Cardiac fibroblast (primary cell): ENCODE measurements around the gene TRMT10C.
A peak's percentile ranks its signal among the peaks of the same experiment; 100 is the strongest.

Source experiments
- DNase-seq, 2 donors: peaks; one replicate each; pipeline versions ENCODE4 v3.0.0 to v3.0.0-alpha.2; 2010; ENCODE audit warnings: low read depth in 2 of 2
- H3K4me3 ChIP-seq, 2 donors: replicated peaks in 1 of 2; 1 replicate in 1 of 2; 2 replicates in 1 of 2; pipeline ENCODE4 v1.5.1; 2011; ENCODE audit warnings: low read depth in 2 of 2, low read length in 2 of 2, mild to moderate bottlenecking in 2 of 2, moderate library complexity in 1 of 2
- TF ChIP-seq, protein P1 (sequence below): IDR thresholded peaks from one replicate; pipeline ENCODE4 v1.5.1; 2011; ENCODE audit warnings: low read depth, mild to moderate bottlenecking, low read length, inconsistent platforms

The TRMT10C gene

DNA sequence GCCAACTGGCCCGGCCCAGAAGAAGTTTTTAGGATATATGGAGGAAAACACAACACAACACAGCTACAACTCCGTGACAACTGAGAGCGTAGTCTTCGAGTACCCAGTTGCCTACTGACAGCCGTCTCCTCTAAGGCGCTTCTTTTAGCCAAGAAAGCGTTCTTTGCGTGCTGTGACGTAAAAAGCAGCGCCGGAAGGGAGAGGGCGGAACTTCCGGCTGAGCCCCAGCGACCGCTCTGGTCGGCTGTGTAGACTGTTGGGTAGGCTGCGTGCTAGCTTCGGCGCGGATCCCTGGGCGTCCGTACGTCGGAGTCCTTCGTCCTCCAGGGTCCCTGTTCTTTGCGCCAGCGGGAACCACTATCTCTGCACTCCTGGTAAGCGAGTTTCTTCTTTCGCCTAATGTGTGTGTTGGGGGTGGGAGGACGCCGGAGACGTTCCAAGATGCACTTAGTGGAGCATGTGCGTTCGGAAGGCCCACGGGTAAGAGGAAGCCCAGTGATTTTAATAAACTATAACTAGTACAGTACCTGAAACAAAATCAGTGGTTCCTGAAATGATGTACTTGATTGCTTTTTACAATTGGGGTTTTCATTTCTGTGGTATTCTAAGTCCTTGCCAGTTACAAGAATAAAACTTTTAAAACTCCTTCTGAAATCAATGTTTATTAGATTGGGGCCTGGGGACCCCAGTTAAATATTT lies at the start of gene TRMT10C:
Gene TRMT10C (plus strand): TSS at position 239 of the 699 bp plus-strand sequence. CDS start 2,914 bp downstream, outside the sequence.
- peak within 1 kb of the TSS; percentile 74 to 83 for H3K4me3 ChIP-seq

DNA sequence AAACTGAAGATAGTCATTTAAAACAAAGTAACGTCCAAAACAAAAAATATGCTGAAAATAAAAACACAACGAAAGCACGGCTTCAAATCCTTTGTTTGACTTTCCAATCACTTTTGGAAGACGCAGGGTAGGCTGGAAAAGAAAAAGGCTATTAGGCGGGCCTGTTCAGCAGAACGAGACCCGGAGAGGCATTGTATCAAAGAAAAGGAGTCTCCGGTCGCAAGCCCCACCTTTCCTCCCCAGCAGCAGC lies 49.3 kb upstream of the TRMT10C start:
- TF ChIP-seq, protein P1, sequence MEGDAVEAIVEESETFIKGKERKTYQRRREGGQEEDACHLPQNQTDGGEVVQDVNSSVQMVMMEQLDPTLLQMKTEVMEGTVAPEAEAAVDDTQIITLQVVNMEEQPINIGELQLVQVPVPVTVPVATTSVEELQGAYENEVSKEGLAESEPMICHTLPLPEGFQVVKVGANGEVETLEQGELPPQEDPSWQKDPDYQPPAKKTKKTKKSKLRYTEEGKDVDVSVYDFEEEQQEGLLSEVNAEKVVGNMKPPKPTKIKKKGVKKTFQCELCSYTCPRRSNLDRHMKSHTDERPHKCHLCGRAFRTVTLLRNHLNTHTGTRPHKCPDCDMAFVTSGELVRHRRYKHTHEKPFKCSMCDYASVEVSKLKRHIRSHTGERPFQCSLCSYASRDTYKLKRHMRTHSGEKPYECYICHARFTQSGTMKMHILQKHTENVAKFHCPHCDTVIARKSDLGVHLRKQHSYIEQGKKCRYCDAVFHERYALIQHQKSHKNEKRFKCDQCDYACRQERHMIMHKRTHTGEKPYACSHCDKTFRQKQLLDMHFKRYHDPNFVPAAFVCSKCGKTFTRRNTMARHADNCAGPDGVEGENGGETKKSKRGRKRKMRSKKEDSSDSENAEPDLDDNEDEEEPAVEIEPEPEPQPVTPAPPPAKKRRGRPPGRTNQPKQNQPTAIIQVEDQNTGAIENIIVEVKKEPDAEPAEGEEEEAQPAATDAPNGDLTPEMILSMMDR: no peak
- H3K4me3 ChIP-seq: peak overlapping the region; percentile 57 to 75
- DNase-seq: no peak

More for the DNA sequence above, at the start of gene TRMT10C:
- TF ChIP-seq, protein P1: no peak
- DNase-seq: peak; percentile 94 to 95

DNA sequence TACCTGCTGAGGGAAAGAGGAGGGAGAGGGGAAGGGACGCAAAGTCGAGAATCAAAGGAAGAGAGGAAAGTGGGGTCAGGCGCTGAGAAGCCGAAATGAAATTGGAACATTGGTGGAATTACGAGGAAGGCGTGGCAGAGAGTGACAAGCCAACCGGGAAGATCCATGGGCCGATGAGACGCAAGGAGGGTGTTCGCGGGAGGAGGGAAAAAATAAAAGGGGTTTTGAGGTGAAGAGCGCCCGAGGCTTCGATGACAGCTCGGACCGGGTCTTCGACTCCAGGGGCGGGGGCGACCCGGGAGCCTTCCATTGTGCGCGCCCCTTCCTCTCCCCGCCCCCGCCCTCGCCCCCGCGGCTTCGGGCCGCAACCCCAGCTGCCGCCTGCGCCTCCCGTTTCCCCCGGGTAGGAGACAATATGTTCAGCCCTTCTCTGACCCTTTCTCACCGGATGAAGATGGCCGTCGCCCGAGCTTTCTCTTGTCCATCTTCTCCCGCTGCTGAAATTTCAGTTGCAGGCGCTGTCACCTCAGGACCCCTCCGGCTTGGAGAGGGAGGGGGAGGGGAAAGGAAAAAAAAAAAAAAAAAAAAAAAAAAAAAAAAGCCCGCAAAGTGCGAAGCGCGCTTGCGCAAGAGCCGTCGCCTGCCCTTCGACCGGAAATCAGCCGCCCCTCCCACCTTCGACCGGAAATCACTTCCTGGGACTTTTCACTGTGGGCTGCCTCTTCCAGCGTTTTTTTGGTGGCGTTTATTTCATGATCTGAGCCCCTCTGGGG lies 48.8 kb upstream of the TRMT10C start, which contains the start of gene SENP7:
Gene SENP7 (minus strand): TSS at position 567 of the 773 bp plus-strand sequence. CDS start 82 bp downstream, at position 485.
- TF ChIP-seq, protein P1: no peak
- H3K4me3 ChIP-seq: peak within 1 kb of the TSS; percentile 57 to 75
- peak; percentile 86 to 88 for DNase-seq

DNA sequence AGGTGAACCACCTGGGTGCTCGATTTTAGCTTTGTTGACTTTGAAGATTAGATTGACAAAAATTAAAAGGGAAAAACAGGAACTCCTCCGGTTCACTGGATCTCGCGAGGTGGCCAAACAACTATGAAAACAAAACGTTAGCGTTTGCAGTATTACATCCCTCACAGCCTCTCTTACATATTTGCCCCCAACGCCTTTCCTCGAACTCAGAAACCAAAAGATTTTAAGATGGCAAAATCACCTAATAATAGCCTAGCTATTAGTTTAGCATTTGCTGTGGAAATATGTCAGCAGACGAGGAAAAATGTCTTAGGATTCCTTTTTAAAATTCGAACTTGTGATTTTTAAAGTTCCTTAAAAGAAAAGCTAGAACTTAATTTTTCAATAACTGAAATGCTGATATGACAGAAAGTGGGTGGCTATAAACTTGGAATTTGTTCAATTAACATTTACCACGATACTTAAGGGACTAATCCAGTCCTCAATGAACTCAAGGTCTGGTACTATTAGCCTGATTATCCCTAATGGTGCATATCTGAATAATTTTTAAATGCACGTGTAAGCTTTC lies 48.2 kb upstream of the TRMT10C start:
- DNase-seq: no peak
- TF ChIP-seq, protein P1: no peak
- peak overlapping the region; percentile 57 to 75 for H3K4me3 ChIP-seq

DNA sequence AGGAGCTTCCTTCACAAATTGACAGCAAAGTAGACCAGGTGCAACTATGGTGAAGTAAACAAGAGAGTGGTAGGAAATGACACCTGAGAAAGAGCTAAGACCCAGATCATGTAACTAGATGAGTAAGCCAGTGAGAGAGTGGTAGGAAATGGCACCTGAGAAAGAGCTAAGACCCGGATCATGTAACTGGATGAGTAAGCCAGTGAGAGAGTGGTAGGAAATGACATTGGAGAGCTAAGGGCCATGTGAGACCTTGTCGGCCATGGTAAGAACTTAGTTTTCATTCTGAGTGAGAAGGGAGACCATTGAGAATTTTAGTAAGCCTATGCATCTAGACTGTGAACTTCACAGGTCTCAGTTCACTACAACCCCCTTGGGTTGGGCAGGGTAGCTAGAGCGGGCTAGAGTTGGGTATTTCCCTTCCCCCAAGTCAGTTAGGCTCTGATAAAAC lies 43.2 kb upstream of the TRMT10C start:
- no peak overlapping the region for H3K4me3 ChIP-seq
- peak in 1 of 2 donors; percentile 16 for DNase-seq
- TF ChIP-seq, protein P1: no peak

DNA sequence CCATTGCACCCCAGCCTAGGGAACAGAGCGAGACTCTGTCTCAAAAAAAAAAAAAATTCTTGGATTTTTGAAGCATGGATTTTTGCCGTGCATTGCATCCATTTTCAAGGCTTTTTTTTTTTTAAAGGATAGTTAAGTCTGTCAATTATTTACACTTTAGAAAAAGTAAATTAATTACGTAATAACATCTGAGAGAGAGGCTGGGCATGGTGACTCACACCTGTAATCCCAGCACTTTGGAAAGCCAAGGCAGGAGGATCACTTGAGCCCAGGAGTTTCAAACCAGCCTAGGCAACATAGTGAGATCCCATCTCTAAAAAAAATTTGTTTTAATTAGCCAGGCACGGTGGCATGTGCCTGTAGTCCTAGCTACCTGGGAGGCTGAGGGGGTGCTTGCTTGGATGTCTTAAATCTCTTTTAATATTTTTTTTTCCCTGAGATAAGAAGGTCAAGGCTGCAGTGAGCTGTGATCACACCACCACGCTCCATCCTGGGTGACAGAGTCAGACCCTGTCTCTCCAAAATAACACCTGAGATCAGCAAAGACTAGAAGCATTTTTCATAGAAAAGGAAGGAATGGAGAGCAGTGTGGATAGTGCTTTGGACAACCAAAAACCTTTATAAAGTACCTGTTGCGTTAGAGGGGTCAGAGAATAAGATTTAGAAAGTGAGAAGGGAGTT lies 41.8 kb upstream of the TRMT10C start:
- H3K4me3 ChIP-seq: no peak overlapping the region
- TF ChIP-seq, protein P1: no peak
- DNase-seq: no peak
